SH-SY5Y (cell line): ENCODE data around the gene ADAMTS2.

Experiments
- GATA2 ChIP-seq: IDR thresholded peaks from 2 replicates; pipeline ENCODE4 v1.6.1; 2011; ENCODE audit warnings: mild to moderate bottlenecking, low read depth, low read length
- GATA3 ChIP-seq: IDR thresholded peaks from 2 replicates; pipeline ENCODE4 v1.6.1; 2011; ENCODE audit warnings: low read depth, mild to moderate bottlenecking, low read length, moderate library complexity

- no peak for TF ChIP-seq GATA3
- no peak for TF ChIP-seq GATA2
These were observed 176.6 kb downstream of the ADAMTS2 start for GRCh38 chr5:179168664-179169063.
